GM19324 (cell line): ENCODE measurements around the gene THRAP3.
"Not testable (repeated sequence)": the region's sequence is repeated elsewhere in the genome, so short reads cannot be mapped to it uniquely, and the experiment has no call there.

Experiments used
- ATAC-seq: cut with Tn5 transposase; IDR thresholded peaks from one replicate; pipeline ENCODE4 v1.9.1; 2021; ENCODE audit warnings: mild to moderate bottlenecking, moderate library complexity; ENCODE audit not compliant: unreplicated experiment, low FRiP score

The THRAP3 gene

DNA sequence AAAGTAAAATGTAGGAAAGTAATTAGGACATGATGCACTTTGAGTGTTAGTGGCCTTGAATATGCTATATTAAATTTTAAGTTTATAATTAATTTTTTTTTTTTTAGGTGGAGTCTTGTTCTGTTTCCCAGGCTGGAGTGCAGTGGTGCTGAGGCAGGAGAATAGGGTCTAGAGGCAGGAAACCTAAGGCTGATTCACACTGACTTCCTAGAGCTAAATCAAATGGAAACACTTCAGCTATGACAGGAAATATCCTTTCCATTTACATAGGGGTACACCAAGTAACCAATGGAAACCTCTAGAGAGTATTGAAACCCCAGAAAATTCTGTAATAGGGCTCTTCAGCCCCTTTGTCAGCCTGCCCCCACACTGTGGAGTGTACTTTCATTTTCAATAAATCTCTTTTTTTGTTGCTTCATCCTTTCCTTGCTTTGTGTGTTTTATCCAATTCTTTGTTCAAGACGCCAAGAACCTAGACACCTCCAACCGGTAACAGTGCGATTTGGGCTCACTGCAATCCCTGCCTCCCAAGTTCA lies 17.9 kb upstream of the THRAP3 start:
- no peak for ATAC-seq

DNA sequence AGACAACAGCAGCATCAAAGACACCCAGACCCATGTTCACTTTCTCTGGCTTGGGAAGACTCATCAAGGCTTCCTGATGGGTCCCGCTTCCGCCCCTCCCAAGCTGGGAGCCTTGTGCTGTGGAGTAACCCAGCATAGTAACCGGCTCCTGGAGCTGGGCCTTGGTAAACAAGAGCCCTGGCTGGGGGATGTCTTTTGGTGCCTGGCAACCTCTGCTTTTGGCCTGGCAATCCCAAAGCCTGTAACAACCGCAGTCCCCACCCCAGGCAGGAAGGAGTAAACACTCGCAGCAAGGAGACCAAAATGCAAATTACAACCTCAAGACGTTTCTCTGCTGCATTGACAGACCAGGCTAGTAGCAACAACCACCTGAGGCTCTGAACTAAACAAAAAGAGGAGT lies 16.9 kb upstream of the THRAP3 start:
- no peak for ATAC-seq

DNA sequence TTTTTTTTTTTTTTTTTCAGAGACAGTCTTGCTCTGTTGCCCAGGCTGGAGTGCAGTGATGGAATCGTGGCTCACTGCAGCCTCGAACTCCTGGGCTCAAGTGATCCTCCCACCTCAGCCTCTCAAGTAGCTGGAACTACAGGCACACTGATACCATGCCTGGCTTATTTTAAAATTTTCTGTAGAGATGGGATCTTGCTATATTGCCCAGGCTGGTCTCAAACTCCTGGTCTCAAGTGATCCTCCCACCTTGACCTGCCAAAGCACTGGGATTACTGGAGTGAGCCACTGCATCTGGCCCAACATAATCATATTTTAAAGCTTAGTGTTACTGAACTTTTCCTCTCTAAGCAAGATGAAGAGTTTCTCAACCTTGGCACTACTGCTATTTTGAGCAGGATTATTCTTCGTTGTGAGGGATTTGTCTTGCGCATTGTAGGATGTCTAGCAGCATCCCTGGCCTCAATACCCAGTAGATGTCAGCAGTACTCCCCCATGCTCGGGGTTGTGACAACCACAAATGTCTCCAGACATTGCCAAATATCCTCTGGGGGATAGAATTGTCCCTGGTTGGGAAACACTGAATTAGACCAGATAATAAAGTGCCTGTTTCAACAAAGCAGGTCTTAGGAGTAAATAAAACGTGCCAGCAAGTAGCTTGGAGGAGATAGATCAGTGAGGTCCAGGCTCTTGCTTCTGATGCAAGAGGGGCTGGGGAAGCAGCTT lies 15.1 kb upstream of the THRAP3 start:
- ATAC-seq: no peak

DNA sequence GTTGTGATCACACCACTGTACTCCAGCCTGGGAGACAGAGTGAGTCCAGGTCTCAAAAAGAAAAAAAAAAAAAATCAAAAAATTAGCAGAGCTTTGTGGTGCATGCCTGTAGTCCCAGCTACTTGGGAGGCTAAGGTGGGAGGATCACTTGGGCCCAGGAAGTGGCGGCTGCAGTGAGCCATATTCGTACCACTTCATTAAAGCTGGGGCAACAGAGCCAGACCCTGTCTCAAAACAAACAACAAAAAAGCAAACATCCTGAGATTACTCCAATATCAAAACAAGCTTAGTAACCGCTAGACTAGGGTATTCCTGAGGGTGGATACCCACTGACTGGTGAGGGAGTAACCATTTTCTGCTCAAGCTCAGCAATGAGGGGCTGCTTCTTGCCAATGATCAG lies 12.9 kb upstream of the THRAP3 start:
- ATAC-seq: no peak

DNA sequence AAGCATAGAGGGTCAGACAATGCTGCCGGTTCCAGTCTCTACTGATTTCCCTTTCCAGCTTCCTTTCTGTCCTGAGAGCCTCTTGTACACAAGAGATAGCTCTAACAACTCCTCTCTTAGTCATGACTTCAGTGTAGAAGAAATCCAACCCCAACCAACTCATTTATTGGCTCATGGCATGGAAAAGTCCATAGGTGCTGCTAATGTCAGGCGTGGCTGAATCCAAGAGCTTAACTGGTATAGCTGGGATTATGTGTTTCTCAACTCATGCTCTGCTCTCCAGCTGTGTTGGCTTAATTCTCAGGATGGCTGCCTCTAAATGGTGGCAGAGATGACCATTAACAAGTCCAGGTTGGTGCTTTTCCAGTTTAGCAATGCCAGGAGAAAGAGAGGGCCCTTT lies 12.4 kb upstream of the THRAP3 start:
- ATAC-seq: no peak

DNA sequence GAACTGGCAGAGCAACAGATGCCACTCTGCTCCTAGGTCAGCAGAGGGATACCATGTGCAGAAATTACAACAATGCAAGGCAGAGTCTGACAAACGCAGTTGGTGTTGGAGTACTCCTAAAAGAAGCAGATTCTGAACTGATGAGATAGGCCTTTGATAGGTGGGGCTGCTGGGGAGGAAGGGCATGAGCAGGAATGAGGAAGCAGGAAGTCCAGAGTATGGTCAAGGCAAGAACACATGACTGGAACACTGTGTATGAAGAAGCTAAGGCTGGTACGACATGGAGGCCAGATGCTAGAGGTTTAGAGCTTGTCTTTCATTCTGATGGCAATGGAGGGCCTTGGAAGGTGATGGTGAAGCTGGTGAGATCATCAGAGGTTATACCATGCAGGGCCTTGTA lies 11.5 kb upstream of the THRAP3 start:
- no peak for ATAC-seq

DNA sequence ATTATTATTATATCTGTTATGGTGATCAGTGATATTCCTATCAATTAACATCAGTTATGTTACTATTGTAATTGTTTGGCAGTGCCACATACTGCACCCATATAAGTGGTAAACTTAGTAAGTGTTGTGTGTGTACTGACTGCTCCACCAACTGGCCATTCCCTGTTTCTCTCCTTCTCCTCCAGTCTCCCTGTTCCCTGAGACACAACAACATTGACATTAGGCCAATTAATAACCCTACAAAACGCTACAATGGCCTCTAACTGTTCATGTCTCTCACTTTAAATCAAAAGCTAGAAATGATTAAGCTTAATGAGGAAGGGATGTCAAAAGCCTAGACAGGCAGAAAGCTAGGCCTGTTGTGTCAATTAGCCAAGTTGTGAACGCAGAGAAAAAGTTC lies 6.6 kb upstream of the THRAP3 start:
- ATAC-seq: no peak

DNA sequence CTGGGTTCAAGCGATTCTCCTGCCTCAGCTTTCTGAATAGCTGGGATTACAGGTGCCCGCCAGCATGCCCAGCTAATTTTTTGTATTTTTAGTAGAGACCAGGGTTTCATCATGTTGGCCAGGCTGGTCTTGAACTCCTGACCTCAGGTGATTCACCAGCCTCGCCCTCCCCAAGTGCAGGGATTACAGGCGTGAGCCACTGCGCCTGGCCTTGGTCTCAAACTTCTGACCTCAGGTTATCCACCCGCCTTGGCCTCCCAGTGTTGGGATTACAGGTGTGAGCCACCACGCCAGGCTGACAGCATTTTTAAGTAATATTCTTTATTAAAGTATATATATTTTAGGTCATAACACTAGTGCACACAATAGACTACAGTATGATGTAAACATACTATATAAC lies 2.3 kb upstream of the THRAP3 start:
- ATAC-seq: not testable (repeated sequence)

DNA sequence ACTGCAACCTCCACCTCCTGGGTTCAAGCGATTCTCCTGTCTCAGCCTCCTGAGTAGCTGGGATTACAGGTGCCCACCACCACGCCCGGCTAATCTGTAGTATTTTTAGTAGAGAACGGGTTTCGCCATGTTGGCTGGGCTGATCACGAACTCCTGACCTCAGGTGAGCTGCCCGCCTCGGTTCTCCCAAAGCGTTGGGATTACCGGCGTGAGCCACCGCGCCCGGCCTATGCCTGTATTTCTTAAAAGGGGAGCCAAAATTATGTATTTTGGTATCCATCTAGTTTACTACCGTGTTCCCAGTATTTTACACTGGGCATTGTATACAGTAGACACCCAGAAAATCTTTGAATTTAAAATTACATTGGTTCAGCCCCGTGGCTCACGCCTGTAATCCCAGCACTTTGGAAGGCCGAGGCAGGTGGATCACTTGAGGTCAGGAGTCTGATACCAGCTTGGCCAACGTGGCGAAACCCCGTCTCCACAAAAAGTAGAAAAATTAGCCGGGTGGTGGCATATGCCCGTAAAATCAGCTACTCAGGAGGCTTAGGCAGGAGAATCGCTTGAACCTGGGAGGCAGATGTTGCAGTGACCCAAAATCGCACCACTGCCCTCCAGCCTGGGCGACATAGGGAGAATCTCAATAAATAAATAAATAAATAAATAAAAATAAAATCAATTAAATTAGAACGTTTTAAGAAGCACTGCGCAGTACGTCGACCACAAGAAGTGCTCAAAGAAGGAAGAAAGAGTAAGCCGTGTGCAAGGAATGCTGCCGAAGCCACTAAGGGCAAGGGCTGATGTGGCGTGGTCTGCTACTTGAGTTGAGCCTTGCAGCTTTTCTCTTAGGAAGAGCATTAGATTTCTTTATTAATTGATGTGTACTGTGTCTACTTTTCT lies 1.5 kb upstream of the THRAP3 start:
- no peak for ATAC-seq

DNA sequence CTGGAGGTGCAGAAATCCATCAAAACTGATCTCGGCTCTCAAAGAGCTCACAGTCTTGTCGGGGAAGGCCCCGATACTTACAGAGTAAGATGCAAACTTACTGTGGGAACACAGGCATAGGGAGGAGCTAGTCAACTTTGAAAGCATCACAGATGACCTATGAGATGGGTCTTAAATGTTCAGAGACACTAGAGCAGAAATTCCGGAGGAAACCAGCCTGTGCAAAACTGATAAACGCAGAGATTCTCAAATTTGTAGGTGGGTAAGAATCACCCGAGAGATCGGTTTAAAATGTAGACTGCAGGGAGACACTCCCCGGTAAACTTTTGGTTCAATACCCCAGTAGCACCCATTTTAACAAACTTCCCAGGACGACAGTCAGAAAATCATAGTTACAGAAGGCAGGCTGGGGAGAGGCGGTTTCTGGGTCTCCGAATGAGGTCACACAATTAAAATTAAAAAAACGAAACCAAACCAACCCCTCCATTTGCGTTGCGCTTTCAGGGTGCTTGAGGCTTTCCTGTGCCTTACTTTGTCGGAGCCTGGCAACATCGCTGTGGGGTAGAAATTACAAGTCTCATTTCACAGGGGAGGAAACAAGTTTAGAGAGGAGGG lies 755 bp upstream of the THRAP3 start:
- ATAC-seq: peak; percentile 25

DNA sequence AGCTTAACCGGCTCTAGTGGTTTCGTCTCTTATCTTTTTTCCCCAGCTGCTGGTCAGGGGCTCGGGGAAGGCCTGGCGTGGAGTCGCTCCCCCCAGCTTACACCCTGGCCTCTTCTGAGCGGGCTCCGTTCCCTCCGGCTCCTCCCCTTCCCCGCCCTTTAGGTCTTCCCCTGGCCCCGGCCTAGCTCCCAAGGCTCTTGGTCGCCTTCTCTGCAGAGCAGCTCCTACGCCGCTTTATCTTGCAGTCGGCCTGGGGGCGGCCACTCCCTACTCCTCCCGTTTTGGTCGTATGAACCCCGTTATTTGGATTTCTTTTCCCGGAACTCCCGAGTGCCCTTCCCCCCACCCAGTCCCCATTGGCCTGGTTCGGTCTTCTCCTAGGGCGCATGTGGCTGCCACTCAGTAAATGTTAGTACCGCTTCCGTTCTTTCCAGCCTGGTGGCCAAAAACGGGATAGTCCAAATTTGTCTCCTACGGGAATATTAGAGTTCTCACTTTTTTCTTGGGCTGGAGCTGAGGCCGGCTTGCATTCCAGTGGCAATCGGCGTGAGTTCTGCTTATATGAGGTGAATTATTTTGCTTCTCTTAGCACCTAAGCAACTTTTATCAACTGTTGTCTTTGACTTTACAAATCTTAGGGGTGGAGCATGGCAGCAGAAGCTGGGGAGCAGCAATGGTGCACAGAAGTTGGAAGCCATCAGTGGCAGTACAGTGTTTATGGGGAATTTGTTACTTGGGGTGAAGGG lies 467 bp downstream of the THRAP3 start:
- peak; percentile 38 for ATAC-seq

DNA sequence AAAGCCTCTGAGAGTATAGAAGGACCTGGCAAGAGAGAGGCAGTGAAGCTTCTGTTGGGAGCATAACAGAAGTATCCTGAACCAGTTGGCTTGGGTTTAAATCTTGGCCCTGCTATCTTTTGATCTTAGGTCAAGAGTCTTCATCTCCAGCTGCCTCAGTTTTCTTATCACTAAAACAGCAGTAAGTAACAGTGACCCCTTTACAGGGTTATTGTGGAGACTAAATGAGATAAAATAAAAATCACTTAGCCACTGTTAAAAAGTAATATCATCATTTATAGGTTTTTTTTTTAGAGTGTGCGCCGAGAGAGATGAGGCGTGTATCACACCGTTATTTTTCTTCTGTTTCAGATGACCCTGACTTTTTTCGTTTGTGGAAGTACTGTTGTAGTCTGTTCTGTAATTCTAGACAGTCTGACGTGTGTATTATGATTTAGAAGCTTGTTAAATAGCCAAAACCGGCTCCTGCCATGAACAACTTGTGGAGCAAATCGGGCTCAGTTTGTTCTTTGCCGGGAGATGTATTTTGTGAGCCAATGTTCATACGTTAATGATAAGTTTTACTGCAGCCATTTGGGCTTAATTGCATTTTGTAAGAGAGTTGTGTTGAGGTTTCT lies 1.1 kb downstream of the THRAP3 start:
- ATAC-seq: no peak

DNA sequence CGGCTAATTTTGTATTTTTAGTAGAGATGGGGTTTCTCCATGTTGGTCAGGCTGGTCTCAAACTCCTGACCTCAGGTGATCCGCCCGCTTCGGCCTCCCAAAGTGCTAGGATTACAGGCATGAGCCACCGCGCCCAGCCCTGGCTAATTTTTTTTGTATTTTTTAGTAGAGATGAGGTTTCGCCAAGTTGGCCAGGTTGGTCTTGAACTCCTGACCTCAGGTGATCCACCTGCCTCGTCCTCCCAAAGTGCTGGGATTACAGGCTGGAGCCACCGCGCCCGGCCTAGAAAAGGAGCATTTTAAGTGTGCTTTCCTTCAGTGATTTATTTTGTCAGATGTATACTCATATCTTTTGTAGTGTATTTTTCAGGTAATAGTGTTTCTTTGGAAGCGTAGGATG lies 6.0 kb downstream of the THRAP3 start:
- ATAC-seq: not testable (repeated sequence)

DNA sequence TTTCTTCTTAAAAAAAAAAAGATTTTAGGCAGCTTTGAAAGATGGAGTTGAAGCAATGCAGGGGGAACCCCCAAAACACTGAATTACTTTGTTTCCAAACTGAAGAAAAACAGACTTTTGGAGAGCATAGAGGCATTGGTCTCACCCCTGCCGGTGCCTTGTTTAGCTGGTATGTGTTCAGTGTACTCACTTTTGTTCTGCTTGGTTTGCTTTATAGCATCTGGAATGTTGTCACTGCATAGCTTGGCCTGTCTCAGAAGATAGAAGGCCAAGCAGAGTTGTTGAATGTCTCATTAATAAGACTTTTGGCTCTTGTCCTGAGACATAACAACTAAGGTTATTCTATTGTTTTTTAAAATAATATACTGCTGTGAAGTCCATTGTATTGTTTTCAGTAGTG lies 6.9 kb downstream of the THRAP3 start:
- no peak for ATAC-seq

DNA sequence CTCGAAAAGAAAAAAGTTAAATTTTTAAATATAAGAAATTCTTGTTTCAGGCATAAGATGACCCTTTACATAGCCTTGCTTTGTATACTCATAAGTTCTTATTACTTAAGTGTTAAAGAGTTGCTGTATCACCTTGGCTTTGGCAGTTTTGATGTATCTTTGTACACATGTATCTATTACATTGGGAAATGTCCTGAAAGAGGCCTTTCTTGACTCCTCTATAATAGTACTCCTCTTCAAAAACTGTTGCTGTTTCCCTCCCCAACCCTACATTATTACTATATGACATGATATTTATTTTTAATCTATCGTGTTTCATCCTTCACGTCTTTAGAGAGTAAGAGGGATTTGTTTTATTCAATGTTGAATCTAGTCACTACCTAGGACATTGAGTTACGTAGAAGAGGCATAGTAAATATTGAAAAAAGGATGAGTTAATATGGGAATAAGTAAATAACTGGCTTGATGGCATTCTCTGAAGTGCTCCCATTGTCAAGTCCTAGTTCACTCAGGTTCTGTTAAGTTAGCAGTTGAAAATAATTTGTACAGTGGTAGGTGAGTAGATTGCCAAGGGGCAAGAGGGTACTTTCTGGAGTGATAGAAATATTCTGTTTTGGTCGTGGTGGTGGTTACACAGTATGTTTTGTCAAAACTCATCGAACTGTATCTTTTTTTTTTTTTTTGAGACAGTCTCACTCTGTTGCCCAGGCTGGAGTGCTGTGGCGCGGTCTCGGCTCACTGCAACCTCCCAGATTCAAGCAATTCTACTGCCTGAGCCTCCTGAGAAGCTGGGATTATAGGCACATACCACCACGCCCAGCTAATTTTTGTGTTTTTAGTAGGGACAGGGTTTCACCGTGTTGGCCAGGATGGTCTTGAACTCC lies 8.2 kb downstream of the THRAP3 start:
- no peak for ATAC-seq

DNA sequence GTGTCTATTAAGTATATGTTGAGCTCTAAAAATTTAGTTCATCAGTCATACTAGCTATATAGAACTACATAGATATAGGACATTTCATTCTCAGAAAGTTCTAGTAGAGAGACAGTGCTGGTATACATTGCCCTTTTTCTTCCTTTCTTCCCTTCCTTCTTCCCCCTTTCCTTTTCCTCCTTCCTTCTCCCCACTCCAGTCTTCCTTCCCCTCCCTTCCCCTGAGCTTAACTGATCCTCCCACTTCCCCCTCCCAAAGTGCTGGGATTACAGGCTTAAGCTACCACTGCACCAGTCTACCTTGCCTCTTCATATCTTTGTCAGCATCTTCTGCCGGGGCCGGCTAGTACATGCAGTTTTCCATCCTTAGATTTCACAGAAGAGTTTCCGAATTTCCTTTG lies 12.1 kb downstream of the THRAP3 start:
- no peak for ATAC-seq

DNA sequence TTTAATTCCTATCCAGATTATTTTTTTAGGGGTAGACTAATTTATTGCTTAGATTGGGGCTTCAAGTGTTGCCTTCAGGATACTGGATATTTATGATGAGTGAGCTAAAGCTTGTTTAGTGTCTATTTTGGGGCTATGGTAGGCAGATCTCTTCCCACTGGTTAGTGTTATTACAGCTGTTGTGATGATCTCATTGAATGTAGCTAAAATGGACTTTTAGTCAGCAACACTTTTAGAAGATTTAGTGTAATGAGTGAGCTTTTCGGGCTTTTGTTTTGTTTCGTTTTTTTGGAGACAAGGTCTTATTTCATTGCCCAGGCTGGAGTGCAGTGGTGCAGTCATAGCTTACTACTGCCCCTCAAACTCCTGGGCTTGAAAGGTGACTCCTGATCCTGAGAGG lies 14.2 kb downstream of the THRAP3 start:
- ATAC-seq: no peak

DNA sequence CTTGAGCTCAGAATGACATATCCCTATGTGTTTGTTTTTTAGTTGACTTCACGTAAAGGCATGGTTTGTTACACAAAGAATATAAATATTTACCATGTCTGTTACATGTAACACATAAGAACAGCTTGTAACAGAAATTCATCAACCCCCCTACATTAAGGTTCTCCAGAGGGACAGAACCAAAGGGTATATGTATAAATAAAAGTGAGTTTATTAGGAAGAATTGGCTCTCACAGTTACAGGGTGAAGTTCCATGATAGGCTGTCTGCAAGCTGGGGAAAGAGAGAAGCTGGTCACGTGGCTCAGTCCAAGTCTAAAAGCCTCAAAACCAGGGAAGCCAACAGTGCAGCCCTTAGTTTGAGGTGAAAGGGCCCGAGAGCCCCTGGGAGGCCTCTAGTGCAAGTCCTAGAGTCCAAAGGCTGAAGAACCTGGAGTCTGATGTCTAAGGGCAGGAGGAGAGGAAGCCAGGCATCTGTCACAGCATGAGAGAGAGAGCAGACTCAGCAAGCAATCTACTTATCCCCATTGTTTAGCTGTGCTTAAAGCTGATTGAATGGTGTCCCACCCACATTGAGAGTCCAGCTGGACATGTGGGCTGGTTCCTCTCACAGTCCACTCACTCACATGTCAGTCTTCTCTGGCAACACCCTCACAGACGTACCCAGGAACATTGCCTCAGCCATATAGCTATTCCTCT lies 15.8 kb downstream of the THRAP3 start:
- ATAC-seq: no peak

DNA sequence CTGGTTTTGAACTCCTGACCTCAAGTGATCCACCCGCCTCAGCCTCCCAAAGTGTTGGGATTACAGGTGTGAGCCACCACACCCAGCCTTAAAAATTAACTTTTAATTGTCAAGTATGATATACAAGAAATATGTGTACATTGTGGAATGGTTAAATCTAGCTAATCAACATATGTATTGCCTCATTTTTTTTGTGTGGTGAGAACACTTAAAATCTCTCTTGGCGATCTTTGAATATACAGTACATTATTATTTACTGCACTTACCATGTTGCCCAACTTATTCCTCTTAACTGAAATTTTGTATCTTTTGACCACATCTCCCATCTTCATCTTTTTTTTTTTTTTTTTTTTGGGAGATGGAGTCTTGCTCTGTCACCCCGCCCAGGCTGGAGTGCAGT lies 23.3 kb downstream of the THRAP3 start:
- no peak for ATAC-seq
